Trophoblast cell (in vitro differentiated cells and primary cell): ENCODE measurements around the gene APOB.

ENCODE experiments used
- DNase-seq, 2 donors: peaks; one replicate each; pipeline ENCODE4 v3.0.0-alpha.2; 2016
- H2AFZ ChIP-seq: 2 replicates; pipeline ENCODE4 v1.6.1; 2013; ENCODE audit warnings: low read length, moderate library complexity, mild to moderate bottlenecking; ENCODE audit not compliant: insufficient read depth, poor library complexity
- H2AK5ac ChIP-seq: 2 replicates; pipeline ENCODE4 v1.6.1; 2013; ENCODE audit warnings: mild to moderate bottlenecking, low read length
- H2BK120ac ChIP-seq: 2 replicates; pipeline ENCODE4 v1.6.1; 2013; ENCODE audit warnings: low read length, mild to moderate bottlenecking, moderate library complexity; ENCODE audit not compliant: insufficient read depth, poor library complexity
- H2BK12ac ChIP-seq: 2 replicates; pipeline ENCODE4 v1.6.1; 2013; ENCODE audit warnings: mild to moderate bottlenecking, low read length, moderate library complexity
- H2BK5ac ChIP-seq: 2 replicates; pipeline ENCODE4 v1.6.1; 2013; ENCODE audit warnings: low read length, low read depth, moderate library complexity, mild to moderate bottlenecking; ENCODE audit not compliant: poor library complexity
- H3K14ac ChIP-seq: 2 replicates; pipeline ENCODE4 v1.6.1; 2013; ENCODE audit warnings: mild to moderate bottlenecking, low read length
- H3K18ac ChIP-seq: 2 replicates; pipeline ENCODE4 v1.6.1; 2013; ENCODE audit warnings: mild to moderate bottlenecking, low read length
- H3K23ac ChIP-seq: 2 replicates; pipeline ENCODE4 v1.6.1; 2013; ENCODE audit warnings: low read length
- H3K27ac ChIP-seq: 2 replicates; pipeline ENCODE4 v1.5.1; 2013; ENCODE audit warnings: low read depth, mild to moderate bottlenecking, inconsistent platforms, low read length, moderate library complexity
- H3K27me3 ChIP-seq: 2 replicates; pipeline ENCODE4 v1.6.1; 2013; ENCODE audit warnings: inconsistent platforms, mild to moderate bottlenecking, low read length, moderate library complexity; ENCODE audit not compliant: insufficient read depth
- H3K36me3 ChIP-seq, 2 experiments: 1 replicate in 1 of 2; 2 replicates in 1 of 2; pipeline ENCODE4 v1.6.1; 2013; ENCODE audit warnings: low read length in 2 of 2, mild to moderate bottlenecking in 2 of 2, moderate library complexity in 1 of 2; ENCODE audit not compliant: insufficient read depth in 2 of 2, control insufficient read depth in 1 of 2
- H3K4ac ChIP-seq: 2 replicates; pipeline ENCODE4 v1.6.1; 2013; ENCODE audit warnings: low read depth, mild to moderate bottlenecking, low read length, moderate library complexity
- H3K4me1 ChIP-seq, 2 experiments: 1 replicate in 1 of 2; 2 replicates in 1 of 2; pipeline ENCODE4 v1.6.1; 2013; ENCODE audit warnings: low read length in 2 of 2, mild to moderate bottlenecking in 2 of 2, moderate library complexity in 1 of 2; ENCODE audit not compliant: insufficient read depth in 2 of 2, control insufficient read depth in 1 of 2
- H3K4me2 ChIP-seq: 2 replicates; pipeline ENCODE4 v1.6.1; 2013; ENCODE audit warnings: inconsistent platforms, mild to moderate bottlenecking, low read length, moderate library complexity
- H3K4me3 ChIP-seq: 2 replicates; pipeline ENCODE4 v1.5.1; 2013; ENCODE audit warnings: mild to moderate bottlenecking, low read depth, low read length, inconsistent platforms
- H3K79me1 ChIP-seq: one replicate; pipeline ENCODE4 v1.6.1; 2013; ENCODE audit warnings: low read length
- H3K79me2 ChIP-seq: 2 replicates; pipeline ENCODE4 v1.6.1; 2013; ENCODE audit warnings: low read length, mild to moderate bottlenecking; ENCODE audit not compliant: control insufficient read depth, insufficient read depth, poor library complexity
- H3K9ac ChIP-seq: 2 replicates; pipeline ENCODE4 v1.6.1; 2013; ENCODE audit warnings: mild to moderate bottlenecking, low read length
- H3K9me3 ChIP-seq: 2 replicates; pipeline ENCODE4 v1.6.1; 2013; ENCODE audit warnings: low read depth, mild to moderate bottlenecking, control low read depth, inconsistent platforms, low read length; ENCODE audit not compliant: insufficient read depth
- H4K12ac ChIP-seq: 2 replicates; pipeline ENCODE4 v1.6.1; 2013; ENCODE audit warnings: low read depth, mild to moderate bottlenecking, low read length, moderate library complexity
- H4K8ac ChIP-seq: 2 replicates; pipeline ENCODE4 v1.6.1; 2013; ENCODE audit warnings: low read depth, mild to moderate bottlenecking, low read length, moderate library complexity
- H4K91ac ChIP-seq: one replicate; pipeline ENCODE4 v1.6.1; 2013; ENCODE audit warnings: low read depth, mild to moderate bottlenecking, low read length, moderate library complexity
- WGBS: extraction: QIAGEN DNeasy Blood & Tissue Kit; methylation state at CpG from one replicate; pipeline ENCODE4 v1.1.7; 2013; ENCODE audit warnings: missing lambda C conversion rate; ENCODE audit not compliant: insufficient read length, insufficient coverage; ENCODE audit errors: extremely low coverage; 5-methylcytosine and 5-hydroxymethylcytosine counted together

Gene APOB

GRCh38 chr2:20999906-21000645 lies 43.8 kb downstream of the APOB start:
- Histone ChIP-seq H3K9ac (no peak overlapping the region), H3K14ac (no peak overlapping the region), H3K27me3 (no peaks in the 10 kb centered on the region), H4K8ac (no peak overlapping the region), H3K36me3 (no peaks in the 10 kb centered on the region), H3K27ac (no peak overlapping the region), H3K9me3 (no peaks in the 10 kb centered on the region), H2BK120ac (no peak overlapping the region), H3K4me3 (no peak overlapping the region), H3K18ac (no peak overlapping the region), H2BK5ac (no peak overlapping the region), H2BK12ac (no peak overlapping the region), H4K91ac (no peak overlapping the region), H2AFZ (no peak overlapping the region), H3K4ac (no peak overlapping the region), H3K79me2 (no peaks in the 10 kb centered on the region), H4K12ac (no peak overlapping the region), H2AK5ac (no peak overlapping the region), H3K4me2 (no peak overlapping the region), H3K4me1 (no peaks in the 10 kb centered on the region), H3K79me1 (no peaks in the 10 kb centered on the region), H3K23ac (no peak overlapping the region)
- DNase-seq = peak in 1 of 2 donors; percentile 8
- no CpG with 5 or more reads among the region's 4 CpGs for WGBS

- no peak overlapping the region for H2BK5ac ChIP-seq
- peaks cover under 1% of the 10 kb centered on the region for H3K79me1 ChIP-seq
- H4K12ac ChIP-seq = no peak overlapping the region
- no peak overlapping the region for H3K4me2 ChIP-seq
- H2AFZ ChIP-seq = no peak overlapping the region
- no peak overlapping the region for H3K27ac ChIP-seq
- H4K8ac ChIP-seq = no peak overlapping the region
- no peaks in the 10 kb centered on the region for H3K4me1 ChIP-seq
- no peak overlapping the region for H2AK5ac ChIP-seq
- no peaks in the 10 kb centered on the region for H3K79me2 ChIP-seq
- no peak overlapping the region for H3K14ac ChIP-seq
- no peak overlapping the region for H3K18ac ChIP-seq
- H2BK120ac ChIP-seq = no peak overlapping the region
- no peak overlapping the region for H3K4me3 ChIP-seq
- no peaks in the 10 kb centered on the region for H3K27me3 ChIP-seq
- no peak overlapping the region for H3K23ac ChIP-seq
- H3K9me3 ChIP-seq = no peaks in the 10 kb centered on the region
- no peak overlapping the region for H3K4ac ChIP-seq
- no CpG with 5 or more reads among the region's 5 CpGs for WGBS
- no peaks in the 10 kb centered on the region for H3K36me3 ChIP-seq
- H3K9ac ChIP-seq = no peak overlapping the region
- H4K91ac ChIP-seq = no peak overlapping the region
- no peak for DNase-seq
- no peak overlapping the region for H2BK12ac ChIP-seq
These were observed 44.6 kb downstream of the APOB start for GRCh38 chr2:20998972-20999905.

GRCh38 chr2:20997953-20998722 lies 45.7 kb downstream of the APOB start:
- Histone ChIP-seq H2AFZ (no peak overlapping the region), H3K9me3 (peaks cover 2% of the 10 kb centered on the region), H2BK12ac (no peak overlapping the region), H3K36me3 (no peaks in the 10 kb centered on the region), H3K18ac (no peak overlapping the region), H3K79me2 (no peaks in the 10 kb centered on the region), H3K9ac (no peak overlapping the region), H3K4me3 (no peak overlapping the region), H3K4me1 (peaks cover 5 to 6% of the 10 kb centered on the region in 2 experiments), H2AK5ac (no peak overlapping the region), H3K79me1 (peaks cover 6% of the 10 kb centered on the region), H2BK120ac (no peak overlapping the region), H4K91ac (no peak overlapping the region), H3K27ac (no peak overlapping the region), H4K12ac (no peak overlapping the region), H2BK5ac (no peak overlapping the region), H3K27me3 (no peaks in the 10 kb centered on the region), H3K4ac (no peak overlapping the region), H4K8ac (no peak overlapping the region), H3K23ac (no peak overlapping the region), H3K14ac (no peak overlapping the region), H3K4me2 (no peak overlapping the region)
- 100% methylated on average over 1 of the region's 7 CpGs for WGBS
- DNase-seq = no peak

GRCh38 chr2:20994130-20994529 lies 49.7 kb downstream of the APOB start:
- Histone ChIP-seq H3K9me3 (peaks cover 2% of the 10 kb centered on the region), H3K79me2 (peaks cover 3% of the 10 kb centered on the region), H4K12ac (no peak overlapping the region), H3K4me1 (peaks cover 30 to 35% of the 10 kb centered on the region in 2 experiments), H2BK12ac (peak overlapping the region; percentile 78), H3K4me2 (no peak overlapping the region), H3K18ac (peak overlapping the region; percentile 3), H2BK5ac (peak overlapping the region; percentile 5), H3K27ac (peak overlapping the region; percentile 54), H2AFZ (no peak overlapping the region), H3K36me3 (no peaks in the 10 kb centered on the region), H3K27me3 (no peaks in the 10 kb centered on the region), H3K79me1 (peaks cover 35% of the 10 kb centered on the region), H4K8ac (no peak overlapping the region), H3K14ac (peak overlapping the region; percentile 23), H3K4me3 (no peak overlapping the region), H2AK5ac (no peak overlapping the region), H3K9ac (no peak overlapping the region), H4K91ac (peak overlapping the region; percentile 68), H2BK120ac (peak overlapping the region; percentile 6), H3K4ac (no peak overlapping the region), H3K23ac (no peak overlapping the region)
- no peak for DNase-seq
- no CpG with 5 or more reads among the region's 5 CpGs for WGBS
